Kidney (tissue), 14 donors: ENCODE results near the gene MAGI3. TPM values are rescaled to one million over a fixed set of nuclear protein-coding genes. Genes with fewer than 3 reads are reported as not detected.
"Not testable (repeated sequence)": the region's sequence is repeated elsewhere in the genome, so short reads cannot be mapped to it uniquely, and the experiment has no call there.

ENCODE experiments used
- DNase-seq, 5 donors: peaks; one replicate each; pipeline ENCODE4 v3.0.0-alpha.2; 2013 to 2020
- FAIRE-seq: peaks from 2 replicates; lab custom pipeline; 2012; peaks lifted over from hg19 to GRCh38; lab: Jason Lieb, UNC
- H3K27ac ChIP-seq, 2 donors: one replicate each; pipeline ENCODE4 v1.7.0; 2013; ENCODE audit warnings: low read depth in 2 of 2, low read length in 2 of 2, inconsistent platforms in 1 of 2
- H3K27me3 ChIP-seq: one replicate; pipeline ENCODE4 v1.7.1; 2013; ENCODE audit warnings: low read length, inconsistent platforms; ENCODE audit not compliant: control insufficient read depth, insufficient read depth
- H3K36me3 ChIP-seq, 3 donors: one replicate each; pipeline versions ENCODE4 v1.7.0 to v1.7.1; 2013; ENCODE audit warnings: low read length in 3 of 3, control low read depth in 1 of 3, inconsistent platforms in 1 of 3; ENCODE audit not compliant: insufficient read depth in 3 of 3, control insufficient read depth in 2 of 3
- H3K4me1 ChIP-seq, 3 donors: one replicate each; pipeline versions ENCODE4 v1.7.0 to v1.7.1; 2013; ENCODE audit warnings: low read length in 3 of 3, inconsistent platforms in 1 of 3, low read depth in 1 of 3; ENCODE audit not compliant: control insufficient read depth in 2 of 3, insufficient read depth in 2 of 3
- H3K4me3 ChIP-seq, 3 donors: one replicate each; pipeline versions ENCODE4 v1.7.0 to v1.8.1; 2013; ENCODE audit warnings: low read length in 3 of 3, control low read depth in 1 of 3, inconsistent platforms in 1 of 3
- H3K9ac ChIP-seq, 3 donors: one replicate each; pipeline versions ENCODE4 v1.7.0 to v1.7.1; 2013; ENCODE audit warnings: low read length in 3 of 3, control low read depth in 1 of 3, inconsistent platforms in 1 of 3
- H3K9me3 ChIP-seq, 3 donors: one replicate each; pipeline versions ENCODE4 v1.7.0 to v1.7.1; 2013; ENCODE audit warnings: low read length in 3 of 3, control low read depth in 1 of 3, inconsistent platforms in 1 of 3; ENCODE audit not compliant: control insufficient read depth in 2 of 3, insufficient read depth in 1 of 3
- CTCF ChIP-seq: IDR thresholded peaks from 3 replicates; pipeline ENCODE4 v1.5.1; 2012; ENCODE audit warnings: mild to moderate bottlenecking, moderate library complexity, borderline replicate concordance; ENCODE audit not compliant: insufficient read depth; ENCODE audit errors: extremely low read depth
- intact Hi-C: fragments of 100-400 bp; cut with DNase I; formaldehyde crosslinking; loops from one replicate; pipeline ENCODE4 v1.11.1; 2022
- polyA plus RNA-seq: library from polyadenylated mRNA; stranded (reverse); fragments of 350-450 nt; fragmentation: Illumina TruSeq; extraction: RNeasy Lipid Tissue Mini Kit (QIAGEN cat#74804); gene quantifications from one replicate; pipeline ENCODE4 v1.2.3, GENCODE V29; 2014; ENCODE audit warnings: low read depth, low replicate concordance; ENCODE audit not compliant: insufficient read depth
- total RNA-seq: library from RNA; stranded (reverse); fragmentation: NEBNext Ultra II Directional; extraction: Animal tissue kit (Norgen Biotek cat#: 25700); gene quantifications from one replicate; pipeline ENCODE4 v1.2.1, GENCODE V29; 2021
- donor health status: control.
- donor health status: control.
- donor health status: control.
- donor health status: control.
- donor health status: control.
- donor health status: DM: yes; HTN: yes; CAD: no.
- donor health status: Normal renal cell carcinoma (clear cell type).

The MAGI3 gene
- total and polyA plus RNA-seq, 2 donors from 2014 or later = 5.6 to 25.9 TPM

GRCh38 chr1:113467991-113468390 lies 77.7 kb downstream of the MAGI3 start:
- no peak for TF ChIP-seq CTCF
- H3K27ac ChIP-seq = no peak overlapping the region
- H3K9ac ChIP-seq = no peak overlapping the region
- no peaks in the 10 kb centered on the region for H3K27me3 ChIP-seq
- no peaks in the 10 kb centered on the region for H3K4me1 ChIP-seq
- H3K9me3 ChIP-seq = peaks cover 0 to 20% (median 0%) of the 10 kb centered on the region in 3 donors
- FAIRE-seq = no peak
- intact Hi-C loops = no loop called here
- no peaks in the 10 kb centered on the region for H3K36me3 ChIP-seq
- DNase-seq = no peak
- H3K4me3 ChIP-seq = no peak overlapping the region

DNA sequence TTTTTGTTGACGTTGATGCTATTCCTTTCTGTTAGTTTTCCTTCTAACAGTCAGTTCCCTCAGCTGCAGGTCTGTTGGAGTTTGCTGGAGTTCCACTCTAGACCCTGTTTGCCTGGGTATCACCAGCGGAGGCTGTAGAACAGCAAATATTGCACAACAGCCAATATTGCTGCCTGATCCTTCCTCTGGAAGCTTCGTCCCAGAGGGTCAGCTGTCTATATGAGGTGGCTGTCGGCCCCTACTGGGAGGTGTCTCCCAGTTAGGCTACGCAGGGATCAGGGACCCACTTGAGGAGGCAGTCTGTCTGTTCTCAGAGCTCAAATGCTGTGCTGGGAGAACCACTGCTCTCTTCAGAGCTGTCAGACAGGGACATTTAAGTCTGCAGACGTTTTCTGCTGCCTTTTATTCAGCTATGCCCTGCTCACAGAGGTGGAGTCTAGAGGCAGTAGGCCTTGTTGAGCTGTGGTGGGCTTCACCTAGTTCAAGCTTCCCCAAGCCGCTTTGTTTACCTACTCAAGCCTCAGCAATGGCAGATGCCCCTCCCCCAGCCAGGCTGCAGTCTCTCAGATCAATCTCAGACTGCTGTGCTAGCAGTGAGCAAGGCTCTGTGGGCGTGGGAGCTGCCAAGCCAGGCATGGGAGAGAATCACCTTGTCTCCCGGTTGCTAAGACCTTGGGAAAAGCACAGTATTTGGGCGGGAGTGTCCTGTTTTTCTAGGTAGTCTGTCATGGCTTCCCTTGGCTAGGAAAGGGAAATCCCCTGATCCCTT lies 88.3 kb downstream of the MAGI3 start:
- H3K27me3 ChIP-seq, H3K4me1 ChIP-seq, DNase-seq, H3K4me3 ChIP-seq, H3K36me3 ChIP-seq, intact Hi-C loops, H3K27ac ChIP-seq, FAIRE-seq, H3K9ac ChIP-seq: not testable (repeated sequence)
- peaks cover 0 to 20% (median 3%) of the 10 kb centered on the region in 3 donors for H3K9me3 ChIP-seq

DNA sequence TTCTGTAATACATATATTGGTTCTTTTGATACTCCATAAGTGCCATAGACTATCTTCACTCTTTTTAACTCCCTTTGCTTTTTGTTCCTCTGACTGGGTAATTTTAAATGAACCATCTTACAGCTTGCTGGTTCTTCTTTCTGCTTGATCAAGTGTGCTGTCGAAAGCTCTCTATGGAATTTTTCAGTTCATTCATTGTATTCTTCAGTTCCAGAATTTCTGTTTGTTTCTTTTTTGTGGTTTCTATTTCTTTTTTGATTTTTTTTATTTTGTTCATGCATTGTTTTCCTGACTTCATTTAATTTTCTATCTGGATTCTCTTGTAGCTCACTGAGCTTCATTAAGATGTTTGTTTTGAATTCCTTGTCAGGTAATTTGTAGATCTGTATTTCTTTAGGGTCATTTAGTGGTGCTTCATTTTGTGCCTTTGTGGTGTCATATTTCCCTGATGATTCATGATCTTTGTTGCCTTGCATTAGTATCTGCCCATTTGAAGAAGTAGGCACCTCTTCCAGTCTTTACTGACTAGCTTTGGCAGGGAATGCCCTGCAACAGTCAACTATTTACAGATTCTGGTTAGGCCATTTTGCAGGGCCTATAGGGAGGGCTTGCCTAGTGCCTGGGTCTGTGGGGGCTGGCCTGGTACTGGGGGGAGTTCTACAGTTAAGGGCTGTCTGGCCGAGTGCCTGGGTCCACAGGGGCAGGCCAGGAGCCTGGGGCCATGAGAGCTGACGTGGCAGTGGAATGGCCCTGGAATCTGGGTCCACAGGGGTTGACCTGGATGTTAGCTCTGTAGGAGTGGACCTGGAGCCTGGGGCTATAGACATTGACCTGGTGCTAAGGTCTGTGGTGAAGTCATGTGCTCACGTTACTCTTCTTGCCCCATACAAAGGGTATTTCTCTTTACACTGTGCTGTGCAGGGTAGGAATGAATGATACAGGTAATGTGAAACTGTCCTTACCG lies 89.7 kb downstream of the MAGI3 start:
- Histone ChIP-seq H3K4me3 (no peak overlapping the region), H3K27me3 (no peaks in the 10 kb centered on the region), H3K9ac (no peak overlapping the region), H3K36me3 (no peaks in the 10 kb centered on the region), H3K27ac (no peak overlapping the region), H3K4me1 (no peaks in the 10 kb centered on the region), H3K9me3 (peaks cover 0 to 20% (median 3%) of the 10 kb centered on the region in 3 donors)
- FAIRE-seq = no peak
- intact Hi-C loops = no loop called here
- no peak for TF ChIP-seq CTCF
- DNase-seq = peak in 1 of 5 donors; percentile 5

DNA sequence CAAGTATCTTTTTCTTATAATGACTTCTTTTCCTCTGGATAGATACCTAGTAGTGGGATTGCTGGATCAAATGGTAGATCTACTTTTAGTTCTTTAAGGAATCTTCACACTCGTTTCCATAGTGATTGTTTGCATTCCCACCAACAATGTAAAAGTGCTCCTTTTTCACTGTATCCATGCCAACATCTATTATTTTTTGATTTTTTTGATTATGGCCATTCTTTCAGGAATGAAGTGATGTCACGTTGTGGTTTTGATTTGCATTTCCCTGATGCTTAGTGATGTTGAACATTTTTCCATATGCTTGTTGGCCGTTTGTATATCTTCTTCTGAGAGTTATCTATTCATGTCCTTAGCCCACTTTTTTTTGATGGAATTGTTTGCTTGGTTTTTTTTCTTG lies 94.8 kb downstream of the MAGI3 start:
- DNase-seq, FAIRE-seq, H3K4me3 ChIP-seq, intact Hi-C loops, H3K4me1 ChIP-seq, H3K27me3 ChIP-seq, H3K36me3 ChIP-seq, H3K9ac ChIP-seq, H3K27ac ChIP-seq: not testable (repeated sequence)
- H3K9me3 ChIP-seq = peaks cover 0 to 11% (median 3%) of the 10 kb centered on the region in 3 donors
